Stimulated activated CD4-positive, alpha-beta T cell treated with anti-CD3 and anti-CD28 coated beads, Interleukin-12 subunit alpha, Interleukin-12 subunit beta, amount 100 ng/mL, for 4 hours (primary cell): ENCODE measurements around the gene UHRF1.
"Not testable (repeated sequence)": the region's sequence is repeated elsewhere in the genome, so short reads cannot be mapped to it uniquely, and the experiment has no call there.

Experiments
- DNase-seq: peaks from one replicate; pipeline ENCODE4 v3.0.0-alpha.2; 2020

The UHRF1 gene

DNA sequence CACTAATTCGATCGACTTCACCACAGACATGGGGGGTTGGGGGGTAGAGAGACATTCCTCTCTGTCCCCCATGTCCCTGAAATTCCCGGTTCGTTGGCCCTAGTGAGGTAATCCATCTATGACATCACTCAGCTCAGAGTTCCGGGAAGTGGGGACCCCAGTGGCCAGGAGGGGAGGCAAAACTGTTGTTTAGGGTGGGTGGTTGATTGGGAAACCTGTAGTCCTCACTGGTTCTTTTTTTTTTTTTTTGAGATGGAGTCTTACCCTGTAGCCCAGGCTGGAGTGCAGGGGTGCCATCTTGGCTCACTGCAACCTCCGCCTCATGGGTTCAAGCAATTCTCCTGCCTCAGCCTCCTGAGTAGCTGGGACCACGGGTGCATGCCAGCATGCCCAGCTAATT lies 6.5 kb upstream of the UHRF1 start, which contains the start of gene ARRDC5:
Gene ARRDC5, minus strand, starts transcription at position 101 of the 400 bp plus-strand sequence. Its CDS starts 71 bp downstream, at position 30.
- DNase-seq, result no peak

DNA sequence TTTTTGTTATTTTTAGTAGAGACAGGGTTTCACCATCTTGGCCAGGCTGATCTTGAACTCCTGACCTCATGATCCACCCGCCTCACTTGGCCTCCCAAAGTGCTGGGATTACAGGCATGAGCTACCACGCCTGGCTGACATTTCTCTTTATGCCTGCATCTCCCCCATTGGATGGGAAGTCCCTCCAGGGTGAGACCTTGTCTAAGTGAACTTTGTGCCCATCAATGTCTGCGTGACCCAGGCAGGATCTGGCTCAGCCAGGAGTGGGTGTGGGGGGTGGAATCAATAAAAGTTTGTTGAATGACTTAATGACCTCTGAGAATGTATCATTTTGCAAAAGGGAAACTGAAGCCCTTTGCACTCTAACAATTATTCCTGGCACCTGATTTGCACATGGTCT lies 4.8 kb upstream of the UHRF1 start:
- DNase-seq, result no peak

DNA sequence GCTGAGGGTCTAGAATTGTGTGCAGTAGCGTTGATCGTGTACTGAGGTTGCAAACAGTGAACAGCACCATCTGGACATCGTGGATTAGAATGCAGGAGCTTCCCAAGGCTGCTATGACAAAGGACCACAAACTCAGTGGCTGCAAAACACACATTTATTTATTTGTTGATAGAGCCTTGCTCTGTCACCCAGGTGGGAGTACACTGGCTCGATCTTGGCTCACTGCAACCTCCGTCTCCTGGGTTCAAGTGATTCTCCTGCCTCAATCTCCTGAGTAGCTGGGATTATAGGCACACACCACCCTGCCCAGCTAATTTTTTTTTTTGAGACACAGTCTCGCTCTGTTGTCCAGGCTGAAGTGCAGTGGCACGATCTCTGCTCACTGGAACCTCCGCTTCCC lies 2.3 kb upstream of the UHRF1 start:
- DNase-seq, result no peak

DNA sequence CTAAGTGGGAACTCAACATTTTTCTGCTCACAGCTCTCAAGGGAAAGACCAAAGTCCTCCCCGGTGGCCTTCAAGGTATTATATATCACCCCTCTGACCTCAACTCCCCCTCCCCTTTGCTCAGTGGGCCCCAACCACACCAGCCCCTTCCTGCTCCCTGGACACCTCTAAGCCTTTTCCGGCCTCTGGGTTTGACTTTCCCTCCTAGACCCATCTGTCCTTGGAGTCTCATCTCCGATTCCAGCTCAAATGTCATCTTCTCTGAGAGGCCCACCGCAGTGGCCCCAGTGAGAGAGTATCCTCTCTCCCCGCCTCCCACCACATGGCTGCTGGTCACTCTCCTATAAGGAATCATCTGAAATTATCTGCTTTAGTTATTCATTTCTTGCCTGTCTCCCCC lies 941 bp upstream of the UHRF1 start:
- DNase-seq, result no peak

DNA sequence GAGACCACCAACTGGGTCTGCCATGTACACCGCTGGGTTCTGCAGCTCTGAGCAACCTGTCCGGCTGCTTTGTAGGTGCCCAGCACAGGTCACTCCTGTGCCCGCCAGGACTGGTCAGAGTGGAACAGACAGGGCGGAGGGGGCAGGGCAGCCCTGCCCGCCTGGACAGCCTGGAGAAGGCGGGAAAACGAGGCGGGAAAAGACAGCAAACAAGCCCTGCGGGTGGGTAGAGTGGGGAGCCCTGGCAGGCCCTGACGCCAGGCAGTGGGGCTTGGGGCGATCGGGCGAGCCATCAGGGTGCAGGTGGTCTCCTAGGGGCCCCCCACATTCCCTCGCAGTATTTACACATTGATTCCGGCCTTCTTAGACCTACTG lies 533 bp upstream of the UHRF1 start:
- no peak for DNase-seq

DNA sequence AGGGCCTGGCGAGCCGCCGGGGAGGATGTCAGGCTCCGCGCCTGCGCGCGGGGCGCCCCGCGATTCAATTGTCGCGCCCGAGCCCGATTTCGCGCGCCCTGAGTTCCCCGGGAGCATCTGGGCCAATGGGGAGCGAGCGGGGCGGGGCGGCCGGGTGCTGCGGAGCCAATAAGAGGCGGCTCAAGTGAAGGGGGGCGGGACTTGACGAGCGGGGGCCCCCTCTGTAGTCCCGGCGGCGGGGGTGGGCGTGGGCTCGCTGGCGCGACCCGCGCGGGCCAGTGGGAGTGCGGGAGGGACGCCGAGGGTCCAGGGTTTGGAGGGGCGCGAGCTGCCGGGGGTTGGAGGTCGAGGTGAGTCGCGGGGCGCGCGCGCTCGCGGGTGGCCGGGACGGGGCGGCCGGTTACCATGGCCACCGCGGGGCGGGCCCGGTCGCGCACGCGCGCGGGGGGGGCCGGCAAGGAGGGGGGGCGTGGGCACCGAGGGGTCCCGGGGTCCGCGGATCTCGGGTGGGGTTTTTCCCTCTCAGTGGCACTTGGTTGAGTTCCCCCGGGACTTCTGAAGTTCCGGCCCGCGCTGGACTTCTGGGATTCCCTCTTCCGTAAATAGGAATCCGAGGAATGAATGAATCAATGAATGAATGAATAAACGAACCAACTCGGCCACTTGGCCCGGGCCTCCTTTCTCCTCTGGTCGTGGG lies 744 bp downstream of the UHRF1 start:
- peak; percentile 93 for DNase-seq

DNA sequence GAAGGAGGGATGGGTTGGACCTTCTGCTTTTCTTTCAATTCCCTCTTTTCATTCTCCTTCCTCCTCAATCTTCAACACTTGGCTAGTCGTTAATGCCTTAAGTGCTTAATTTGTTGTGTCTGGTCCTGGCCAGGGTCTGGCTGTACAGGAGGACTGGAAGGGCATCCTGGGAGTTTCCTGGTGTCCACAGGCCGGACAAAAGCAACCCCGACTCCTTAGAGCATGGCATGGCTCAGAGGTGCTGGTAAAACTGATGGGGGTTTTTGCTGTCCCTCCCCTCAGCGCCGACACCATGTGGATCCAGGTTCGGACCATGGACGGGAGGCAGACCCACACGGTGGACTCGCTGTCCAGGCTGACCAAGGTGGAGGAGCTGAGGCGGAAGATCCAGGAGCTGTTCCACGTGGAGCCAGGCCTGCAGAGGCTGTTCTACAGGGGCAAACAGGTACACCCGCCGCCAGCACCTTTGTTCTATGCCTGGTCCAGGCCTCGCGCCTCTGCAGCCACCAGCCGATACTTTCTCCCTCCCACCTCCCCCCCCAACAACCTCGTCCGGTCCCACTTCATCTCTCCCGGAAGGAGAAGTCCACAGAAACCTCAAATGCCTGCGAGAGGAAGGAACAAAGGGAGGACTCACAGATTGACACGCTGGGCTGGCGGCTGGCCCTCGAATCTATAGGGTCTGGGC lies 1.4 kb downstream of the UHRF1 start:
- DNase-seq, result no peak

DNA sequence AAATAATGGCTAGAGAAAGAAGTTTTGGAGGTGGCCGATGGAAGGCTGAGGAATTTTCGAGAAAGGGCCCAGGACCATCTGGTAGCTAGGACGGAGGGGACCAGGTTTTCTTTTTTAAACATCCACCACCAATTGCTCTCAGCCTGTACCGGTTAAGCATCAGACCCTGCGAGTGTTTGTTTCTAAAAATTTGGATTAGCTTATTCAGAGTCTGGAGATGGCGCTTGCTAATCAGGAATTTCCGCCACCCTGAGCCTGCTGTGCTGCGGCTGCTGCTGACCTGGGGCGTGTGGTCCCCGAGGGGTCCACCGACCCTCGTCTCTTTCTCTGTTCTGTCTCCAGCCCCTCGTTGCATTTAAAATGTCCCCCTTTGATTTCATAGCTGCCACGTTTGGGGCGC lies 2.0 kb downstream of the UHRF1 start:
- no peak for DNase-seq

DNA sequence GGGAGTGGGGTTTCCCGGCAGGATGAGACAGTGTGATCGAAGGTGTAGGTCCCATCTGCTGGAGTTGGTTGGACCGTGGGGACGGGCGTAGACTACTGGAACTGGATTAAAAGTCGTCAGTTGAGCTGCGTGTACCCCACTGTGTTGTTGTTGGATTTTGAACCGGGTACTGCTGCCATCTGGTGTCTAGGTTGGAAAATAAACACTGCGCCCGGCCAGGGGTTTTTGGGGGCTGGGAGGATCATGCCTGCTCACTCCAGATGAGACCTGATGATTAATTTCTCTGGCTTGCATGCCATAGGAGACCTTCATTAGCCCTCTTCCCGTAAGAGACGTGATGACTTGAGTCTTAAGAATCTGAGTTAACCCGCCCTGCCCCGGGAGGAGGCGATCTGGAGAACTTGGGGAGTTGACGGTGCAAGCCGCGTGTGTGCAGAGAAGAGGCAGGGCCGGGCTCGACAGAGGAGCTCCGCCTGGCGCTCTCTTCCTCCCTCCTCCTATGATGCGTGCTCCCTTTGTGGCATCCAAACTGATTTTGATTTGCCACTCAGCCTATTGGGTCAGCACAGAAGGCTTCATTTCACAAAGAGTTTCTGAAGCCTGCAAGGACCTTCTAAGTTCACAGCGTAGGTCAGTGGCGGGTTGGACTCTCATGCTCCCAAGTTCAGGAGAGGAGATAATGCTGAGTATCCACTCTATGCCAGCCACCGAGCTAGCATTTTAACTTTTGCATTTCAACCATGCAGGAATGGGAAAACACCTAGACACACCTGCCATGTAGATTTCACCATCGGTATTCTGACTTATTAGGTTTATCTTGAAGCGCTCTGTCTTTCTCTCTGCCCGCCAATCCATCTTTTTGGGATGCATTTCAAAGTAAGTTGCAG lies 2.7 kb downstream of the UHRF1 start:
- DNase-seq, result peak; percentile 60

DNA sequence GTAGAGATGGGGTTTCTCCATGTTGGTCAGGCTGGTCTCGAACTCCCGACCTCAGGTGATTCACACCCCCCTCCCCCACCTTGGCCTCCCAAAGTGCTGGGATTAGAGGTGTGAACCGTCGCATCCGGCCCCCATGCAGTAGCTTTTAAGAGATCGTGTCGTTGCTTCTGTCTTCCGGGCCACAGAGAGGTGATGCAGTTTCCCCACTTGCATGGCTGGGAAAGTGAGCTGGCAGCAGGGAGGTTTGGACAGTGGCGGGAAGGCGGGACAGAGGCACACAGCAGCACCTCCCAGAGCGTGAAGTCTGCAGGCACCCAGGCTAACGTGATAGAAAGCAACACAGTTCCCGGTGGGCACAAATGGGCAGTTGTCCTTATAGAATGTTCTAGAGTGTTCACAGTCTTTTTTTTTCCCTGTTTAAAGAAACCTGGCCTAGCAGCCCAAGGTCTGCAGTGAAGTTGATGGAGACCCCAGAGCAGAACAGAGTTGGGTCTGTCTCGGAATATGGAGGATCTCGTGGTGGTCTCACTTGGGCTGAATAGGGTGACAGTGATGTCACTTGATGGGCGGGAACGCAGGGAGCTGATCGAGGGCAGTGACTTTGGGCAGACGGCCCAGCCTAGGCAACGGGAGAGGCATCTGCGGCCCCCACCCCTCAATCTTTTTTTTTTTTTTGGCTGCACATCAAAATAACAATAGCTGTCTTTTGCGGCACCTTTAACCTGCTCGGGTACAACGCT lies 4.9 kb downstream of the UHRF1 start:
- DNase-seq, result no peak

DNA sequence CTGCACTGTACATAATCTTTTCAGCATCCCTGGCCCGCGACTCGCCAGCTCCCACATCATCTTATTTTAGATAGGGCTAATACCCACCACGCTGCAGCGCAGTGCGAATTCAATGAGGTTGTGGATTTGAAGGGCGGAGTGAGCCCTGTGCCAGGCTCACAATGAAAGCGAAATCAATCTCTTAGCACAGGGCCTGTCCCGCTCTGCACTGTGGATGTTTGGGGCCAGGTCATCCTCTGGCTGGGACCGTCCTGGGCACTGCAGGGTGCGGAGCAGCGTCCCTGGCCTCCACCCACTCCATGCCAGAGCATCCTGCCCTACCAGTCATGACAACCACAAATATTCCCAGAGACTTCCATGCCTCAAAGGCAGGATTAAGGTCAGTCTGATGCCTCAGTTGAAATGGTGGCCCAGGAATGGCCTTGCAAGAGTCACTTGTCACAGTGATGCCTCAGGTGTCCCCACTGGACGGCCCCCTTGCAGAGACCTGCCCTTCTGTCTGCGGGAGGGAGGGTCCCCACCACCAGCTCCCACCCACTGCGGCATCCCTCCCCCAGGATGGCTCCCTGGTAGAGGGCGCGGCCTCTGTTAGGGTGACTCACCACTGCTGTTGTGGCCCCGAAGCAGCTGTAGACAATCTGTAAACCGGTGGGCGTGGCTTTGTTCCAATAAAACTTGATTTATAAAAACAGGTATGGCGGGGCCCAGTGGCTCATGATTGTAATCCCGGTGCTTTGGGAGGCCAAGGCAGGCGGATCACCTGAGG lies 5.6 kb downstream of the UHRF1 start:
- DNase-seq, result peak; percentile 61

DNA sequence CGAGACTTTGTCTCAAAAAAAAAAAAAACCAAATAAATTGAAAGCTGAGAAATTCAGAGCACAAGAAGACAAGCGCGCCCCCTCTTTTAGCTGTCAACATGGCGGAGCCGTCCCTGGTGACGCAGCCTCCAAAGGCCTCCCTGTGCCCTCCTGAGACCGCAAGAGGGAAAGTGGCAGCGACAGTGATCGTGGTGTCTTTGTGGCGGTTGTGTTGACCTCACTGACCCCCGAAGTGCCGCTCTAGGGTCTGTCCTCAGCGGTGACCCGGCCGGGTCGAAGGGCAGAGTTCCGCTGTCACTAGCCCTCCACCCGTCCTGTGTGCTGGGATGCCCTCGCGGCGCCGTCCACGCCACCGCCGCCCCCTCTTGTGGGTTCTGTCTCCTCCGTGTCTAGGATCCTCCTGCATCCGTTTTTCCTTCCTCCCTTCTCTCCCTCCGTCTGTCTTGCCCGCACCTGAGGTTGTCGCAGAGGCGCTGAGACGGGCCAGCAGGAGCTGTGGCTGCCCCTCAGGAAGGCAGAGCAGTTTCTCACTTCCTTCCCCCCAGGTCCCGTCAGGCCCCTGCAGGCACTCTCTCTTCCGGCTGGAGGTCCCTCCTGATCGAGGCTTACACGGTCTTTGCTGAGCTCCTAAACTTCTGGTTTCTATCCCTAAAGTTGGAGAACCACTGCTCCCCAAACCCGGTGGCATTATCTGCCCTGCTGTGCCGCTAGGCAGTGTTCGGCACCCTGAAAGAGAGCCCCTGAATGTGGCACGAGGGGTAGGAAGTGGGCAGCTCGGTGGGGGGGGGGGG lies 7.2 kb downstream of the UHRF1 start:
- DNase-seq, result no peak

DNA sequence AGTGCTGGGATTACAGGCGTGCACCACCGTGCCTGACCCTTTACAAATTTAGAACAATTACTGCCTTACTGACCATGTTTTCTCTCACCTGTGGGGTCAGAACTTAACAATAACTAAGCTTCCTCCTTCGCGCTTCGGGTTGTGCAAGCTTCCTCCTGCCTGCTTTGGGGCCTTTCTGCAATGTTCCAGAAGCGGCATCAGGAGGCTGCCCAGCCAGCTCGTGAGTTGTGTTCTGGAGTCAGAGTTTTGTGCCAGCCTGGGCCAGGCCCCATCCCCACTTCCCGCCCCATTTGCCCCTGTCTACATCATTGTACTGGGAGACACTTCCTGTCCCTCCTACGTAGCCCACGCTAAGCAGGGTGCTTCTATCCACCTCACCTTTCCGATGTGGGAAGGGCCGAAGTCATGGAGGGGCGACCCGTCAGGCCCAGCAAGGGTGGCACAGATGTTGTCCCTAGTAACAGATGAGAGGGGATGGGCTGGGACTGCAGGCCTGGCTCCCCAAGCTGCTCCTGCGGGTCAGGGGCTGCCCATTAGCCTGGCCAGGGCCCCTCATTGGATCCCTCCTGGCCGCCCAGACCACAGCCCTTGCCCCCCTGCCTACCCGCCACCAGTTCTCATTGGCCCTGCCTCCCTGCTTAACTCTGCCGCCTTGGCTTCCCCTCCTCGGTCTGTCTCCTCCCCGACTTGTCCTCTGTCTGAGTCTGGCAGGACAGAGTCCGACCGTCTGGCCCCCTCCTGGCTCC lies 13.4 kb downstream of the UHRF1 start:
- no peak for DNase-seq

DNA sequence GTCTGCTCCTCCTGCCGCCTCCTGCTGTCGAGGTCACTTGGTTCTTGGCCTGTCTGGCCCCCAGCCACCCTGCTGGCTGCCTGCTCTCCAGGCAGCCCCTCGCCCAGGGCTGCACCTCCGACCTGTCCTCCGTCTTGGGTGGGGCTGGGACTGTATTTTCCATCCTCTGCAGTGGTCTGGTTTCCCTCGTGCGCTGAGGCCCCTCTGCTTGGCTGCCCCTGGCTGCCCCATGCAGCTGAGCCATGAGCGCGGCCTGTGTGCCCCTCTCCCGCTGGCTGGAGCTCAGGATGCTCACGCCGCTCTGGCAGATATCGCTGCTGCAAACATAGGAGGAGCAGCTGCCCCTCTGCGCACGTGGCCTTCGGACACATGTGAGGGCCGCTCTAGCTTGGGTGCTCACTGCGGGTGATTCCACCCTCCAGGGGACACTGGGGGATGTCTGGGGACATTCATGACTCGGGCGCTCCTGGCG lies 14.0 kb downstream of the UHRF1 start:
- DNase-seq, result no peak

DNA sequence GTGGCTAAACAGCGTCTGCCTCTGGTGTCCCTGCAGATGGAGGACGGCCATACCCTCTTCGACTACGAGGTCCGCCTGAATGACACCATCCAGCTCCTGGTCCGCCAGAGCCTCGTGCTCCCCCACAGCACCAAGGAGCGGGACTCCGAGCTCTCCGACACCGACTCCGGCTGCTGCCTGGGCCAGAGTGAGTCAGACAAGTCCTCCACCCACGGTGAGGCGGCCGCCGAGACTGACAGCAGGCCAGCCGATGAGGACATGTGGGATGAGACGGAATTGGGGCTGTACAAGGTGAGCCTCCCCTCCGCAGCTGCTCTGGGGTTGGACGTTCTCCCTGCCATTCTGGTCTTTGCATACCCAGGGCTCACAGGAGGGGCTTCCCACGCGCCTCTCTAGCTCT lies 19.9 kb downstream of the UHRF1 start:
- DNase-seq, result no peak

DNA sequence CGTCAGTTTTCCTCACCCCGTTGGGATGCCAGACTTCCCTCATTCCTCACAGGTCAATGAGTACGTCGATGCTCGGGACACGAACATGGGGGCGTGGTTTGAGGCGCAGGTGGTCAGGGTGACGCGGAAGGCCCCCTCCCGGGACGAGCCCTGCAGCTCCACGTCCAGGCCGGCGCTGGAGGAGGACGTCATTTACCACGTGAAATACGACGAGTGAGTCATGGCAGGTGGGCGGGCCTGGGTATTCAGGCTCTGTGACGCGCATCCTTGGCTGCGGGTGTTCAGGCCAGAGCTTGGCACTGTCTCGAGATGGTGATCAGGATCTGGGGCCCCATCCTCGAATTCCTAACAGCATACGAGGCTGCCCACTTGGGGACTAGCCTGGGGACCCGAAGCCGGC lies 21.4 kb downstream of the UHRF1 start:
- DNase-seq, result no peak

DNA sequence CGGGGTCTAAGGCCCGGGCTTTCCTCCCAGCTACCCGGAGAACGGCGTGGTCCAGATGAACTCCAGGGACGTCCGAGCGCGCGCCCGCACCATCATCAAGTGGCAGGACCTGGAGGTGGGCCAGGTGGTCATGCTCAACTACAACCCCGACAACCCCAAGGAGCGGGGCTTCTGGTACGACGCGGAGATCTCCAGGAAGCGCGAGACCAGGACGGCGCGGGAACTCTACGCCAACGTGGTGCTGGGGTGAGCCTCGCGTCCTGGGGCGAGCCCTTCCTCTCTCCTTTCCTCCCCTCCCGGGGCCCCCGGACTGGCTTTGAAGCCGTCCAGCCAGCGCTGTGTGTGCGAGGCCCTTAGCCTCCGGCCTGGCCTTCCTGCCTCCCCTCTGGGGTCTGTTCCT lies 23.4 kb downstream of the UHRF1 start:
- DNase-seq, result no peak

DNA sequence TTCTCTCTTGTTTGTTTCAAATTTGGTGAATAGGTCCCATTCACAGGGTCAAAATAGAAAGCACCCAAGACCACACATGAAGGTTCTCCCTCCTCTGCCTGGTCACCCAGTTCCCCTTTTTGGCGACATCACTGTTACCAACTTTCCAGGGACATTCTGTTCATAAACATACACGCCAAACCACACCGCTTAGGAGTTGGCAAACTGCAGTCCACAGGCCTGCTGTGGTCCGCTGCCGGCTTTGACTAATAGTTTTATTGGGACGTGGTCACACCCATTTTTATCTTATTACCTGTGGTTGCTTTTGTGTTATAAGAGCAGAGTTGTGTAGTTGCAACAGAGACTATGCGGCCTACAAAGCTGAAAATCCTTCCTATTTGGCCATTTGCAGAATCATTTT lies 24.2 kb downstream of the UHRF1 start:
- DNase-seq, result no peak

DNA sequence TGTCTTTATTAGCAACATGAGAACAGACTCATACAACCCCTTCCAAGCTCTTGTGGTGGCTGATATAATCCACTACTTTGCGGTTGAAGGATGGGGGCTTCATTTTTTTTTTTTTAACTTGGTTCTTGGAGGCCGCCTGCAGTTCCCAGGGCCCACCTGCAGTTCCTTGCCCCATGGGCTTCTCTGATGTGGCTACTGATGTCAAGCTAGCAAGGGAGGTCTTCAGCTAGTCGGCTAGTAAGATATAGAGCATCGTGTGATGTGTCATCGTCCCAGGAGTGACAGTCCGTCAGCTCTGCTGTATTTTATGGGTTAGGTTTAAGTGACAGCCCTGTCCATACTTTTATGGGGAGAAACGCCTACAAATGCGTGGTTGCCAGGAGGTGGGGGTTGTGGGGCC lies 26.1 kb downstream of the UHRF1 start:
- no peak for DNase-seq

DNA sequence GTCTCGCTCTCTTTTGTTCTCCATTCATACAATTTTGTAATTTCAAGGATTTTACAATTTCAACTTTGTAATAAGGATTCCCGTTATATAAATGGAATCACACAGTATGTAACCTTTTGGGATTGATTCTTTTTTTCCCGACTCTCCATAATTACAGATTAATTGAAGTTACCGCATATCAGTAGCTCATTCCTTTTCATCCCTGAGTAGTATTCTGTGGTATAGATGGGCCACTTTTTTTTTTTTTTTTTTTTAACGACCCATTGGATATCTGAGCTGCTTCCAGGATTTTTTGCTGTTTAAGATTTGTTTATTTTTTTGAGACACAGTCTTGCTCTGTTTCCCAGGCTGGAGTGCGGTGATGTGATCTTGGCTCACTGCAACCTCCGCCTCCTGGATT lies 27.8 kb downstream of the UHRF1 start:
- DNase-seq, result no peak

DNA sequence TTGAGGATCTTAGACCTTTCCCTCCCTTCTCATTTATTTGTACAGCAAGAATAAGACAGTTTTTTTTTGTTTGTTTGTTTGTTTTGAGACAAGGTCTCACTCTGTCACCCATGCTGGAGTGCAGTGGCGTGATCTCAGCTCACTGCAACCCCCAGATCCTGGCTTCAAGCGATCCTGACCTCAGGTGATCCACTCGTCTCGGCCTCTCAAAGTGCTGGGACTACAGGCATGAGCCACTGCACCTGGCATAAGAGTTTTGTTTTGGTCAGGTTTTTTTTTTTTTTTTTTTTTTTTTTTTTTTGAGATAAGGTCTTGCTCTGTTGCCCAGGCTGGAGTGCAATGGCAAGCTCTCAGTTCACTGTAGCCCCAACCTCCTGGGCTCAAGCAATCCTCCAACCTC lies 29.2 kb downstream of the UHRF1 start:
- DNase-seq, result not testable (repeated sequence)
